Activated CD4-positive, alpha-beta T cell treated with anti-CD3 and anti-CD28 coated beads for 1 hour (primary cell): ENCODE results near the gene MMD.
"Not testable (repeated sequence)": the region's sequence is repeated elsewhere in the genome, so short reads cannot be mapped to it uniquely, and the experiment has no call there.

Experiments used
- DNase-seq: peaks from one replicate; pipeline ENCODE4 v3.0.0-alpha.2; 2020

MMD gene, protein sequence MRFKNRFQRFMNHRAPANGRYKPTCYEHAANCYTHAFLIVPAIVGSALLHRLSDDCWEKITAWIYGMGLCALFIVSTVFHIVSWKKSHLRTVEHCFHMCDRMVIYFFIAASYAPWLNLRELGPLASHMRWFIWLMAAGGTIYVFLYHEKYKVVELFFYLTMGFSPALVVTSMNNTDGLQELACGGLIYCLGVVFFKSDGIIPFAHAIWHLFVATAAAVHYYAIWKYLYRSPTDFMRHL

DNA sequence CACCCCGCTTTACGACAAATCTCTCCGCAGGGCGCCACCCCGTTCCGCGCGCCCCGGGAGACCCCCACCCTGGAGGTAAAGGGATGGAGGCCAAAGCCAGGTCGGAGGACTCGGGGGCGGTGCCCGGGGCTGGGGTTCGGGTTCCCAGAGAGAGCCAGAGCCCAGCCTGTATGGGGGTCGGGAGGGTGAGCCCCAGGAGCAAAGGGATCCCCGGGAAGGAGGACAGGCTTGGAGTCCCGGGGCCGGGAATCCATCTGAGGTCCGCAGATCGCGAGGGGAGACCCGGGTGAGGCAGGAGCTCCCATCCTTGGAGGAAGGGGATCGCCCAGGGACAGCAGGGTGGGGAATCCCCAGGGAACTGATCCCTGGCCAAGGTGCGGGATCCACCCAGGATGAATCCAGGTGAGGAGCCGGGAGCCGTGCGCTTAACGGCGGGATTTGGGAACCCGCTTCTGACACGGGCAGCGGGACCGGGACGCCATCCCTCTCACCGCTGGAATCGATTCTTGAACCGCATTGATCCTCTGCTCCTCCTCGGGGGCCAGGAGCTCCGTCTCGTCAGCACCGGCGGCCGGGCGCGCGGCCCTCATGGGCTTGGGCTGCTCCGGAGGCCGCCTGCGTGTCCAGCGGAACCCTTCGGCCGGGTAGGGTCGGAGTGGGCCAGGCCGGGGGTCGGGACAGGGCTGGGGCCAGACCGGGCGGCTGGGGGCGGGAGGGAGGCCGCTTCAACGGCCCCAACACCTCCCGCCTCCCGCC, at the start of gene MMD:
TSS of gene MMD (minus strand) at position 657 of the 756 bp plus-strand sequence. CDS start at position 517, 140 bp downstream.
- no peak for DNase-seq

DNA sequence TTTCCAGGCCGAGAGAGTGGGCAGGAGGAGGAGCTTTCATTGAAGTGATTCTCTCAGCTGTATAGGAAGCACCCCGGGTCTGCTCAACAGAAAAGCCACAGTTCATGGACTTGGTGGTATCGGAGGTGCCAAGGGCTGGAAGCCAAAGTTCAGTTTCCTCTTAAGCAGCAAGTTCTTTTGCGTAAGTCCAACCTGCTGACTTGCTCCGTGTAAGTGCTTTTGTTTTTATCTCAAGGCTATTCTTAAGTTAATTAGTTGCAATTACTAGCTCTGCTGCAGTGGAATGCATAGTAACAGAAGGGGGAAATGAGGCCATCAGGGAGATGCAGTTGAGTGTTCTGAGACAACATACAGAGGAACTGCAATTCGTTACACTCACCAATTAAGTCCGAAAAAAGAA, 45.0 kb upstream of the MMD start:
- DNase-seq, result no peak

DNA sequence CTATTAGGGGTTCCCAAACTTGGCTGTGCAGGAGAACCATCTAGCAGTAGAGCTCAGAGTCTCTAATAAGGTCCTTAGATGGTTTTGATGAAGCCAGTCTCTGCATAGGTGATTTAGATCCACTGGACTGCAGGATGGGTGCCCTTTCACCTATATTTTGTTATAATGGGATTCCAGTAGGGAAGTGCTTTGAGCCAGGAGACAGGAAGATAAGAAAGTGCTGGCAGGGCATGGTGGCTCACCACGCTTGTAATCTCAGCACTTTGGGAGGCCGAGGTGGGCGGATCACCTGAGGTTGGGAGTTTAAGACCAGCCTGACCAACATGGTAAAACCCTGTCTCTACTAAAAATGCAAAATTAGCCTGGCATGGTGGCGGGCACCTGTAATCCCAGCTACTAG, 44.1 kb upstream of the MMD start:
- DNase-seq, result not testable (repeated sequence)

DNA sequence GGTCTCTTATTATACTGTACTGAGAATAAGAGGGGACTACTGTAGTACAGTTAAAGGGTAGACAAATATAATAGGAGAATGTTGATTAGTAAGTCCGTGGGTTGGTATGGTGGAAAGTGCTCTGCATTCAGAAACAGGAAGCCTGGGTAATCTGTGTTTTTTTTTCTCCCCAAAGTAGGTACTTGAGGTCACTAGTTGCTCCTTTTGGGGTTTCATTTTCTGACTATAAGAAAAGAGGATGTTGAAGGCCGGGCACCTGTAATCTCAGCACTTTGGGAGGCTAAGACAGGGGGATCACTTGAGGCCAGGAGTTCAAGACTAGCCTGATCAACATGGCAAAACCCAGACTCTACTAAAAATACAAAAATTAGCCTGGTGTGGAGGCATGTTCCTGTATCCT, 42.0 kb upstream of the MMD start:
- DNase-seq, result no peak

DNA sequence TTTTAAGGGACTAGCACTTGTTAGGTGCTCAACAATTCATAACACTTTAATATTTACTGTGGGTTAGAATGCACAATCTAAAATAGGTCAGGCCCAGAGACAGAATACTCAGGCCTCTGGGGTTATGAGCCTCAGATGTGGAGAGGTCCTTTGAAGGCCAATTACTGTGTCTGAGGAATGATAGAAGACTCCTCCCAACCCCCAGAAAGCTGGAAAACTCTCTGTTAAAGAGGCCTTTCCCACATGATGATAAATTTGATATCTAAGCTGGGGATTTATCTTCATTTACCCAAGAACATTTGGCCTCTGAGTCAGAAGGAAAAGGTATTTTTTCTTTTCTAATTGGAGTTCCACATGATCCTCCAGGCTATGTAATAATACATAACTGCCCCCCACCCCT, 41.1 kb upstream of the MMD start:
- DNase-seq, result no peak

DNA sequence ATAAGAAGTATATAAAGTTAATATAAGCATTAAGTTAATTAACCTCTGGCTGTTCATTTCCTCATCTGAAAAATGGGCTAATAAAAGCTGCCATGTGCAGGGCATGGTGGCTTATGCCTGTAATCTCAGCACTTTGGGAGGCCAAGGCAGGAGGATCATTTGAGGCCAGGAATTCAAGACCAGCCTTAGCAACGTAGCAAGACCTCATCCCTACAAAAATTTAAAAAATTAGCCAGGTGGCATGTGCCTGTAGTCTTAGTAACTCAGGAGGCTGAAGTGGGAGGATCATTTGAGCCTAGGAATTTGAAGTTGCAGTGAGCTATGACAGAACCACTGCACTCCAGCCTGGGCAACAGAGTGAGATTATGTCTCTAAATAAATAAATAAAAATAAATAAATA, 40.6 kb upstream of the MMD start:
- no peak for DNase-seq

DNA sequence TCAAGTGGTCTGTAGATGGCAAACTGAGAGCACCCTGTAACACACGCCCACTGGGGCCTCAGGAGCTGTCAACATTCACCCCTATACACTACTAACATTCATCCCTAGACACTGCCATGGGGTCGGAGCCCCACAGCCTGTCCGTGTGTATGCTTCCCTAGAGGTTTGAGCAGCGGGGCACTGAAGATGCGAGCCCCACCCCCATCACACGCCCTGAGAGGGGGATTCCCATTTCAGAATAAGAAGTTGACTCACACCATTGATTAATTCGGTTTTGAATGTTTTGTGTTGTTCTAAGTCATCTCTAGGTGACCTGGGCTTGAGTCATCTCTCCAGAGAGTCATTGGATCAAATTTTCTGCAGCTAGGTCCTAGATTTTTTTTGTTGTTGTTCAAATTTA, 37.3 kb upstream of the MMD start:
- no peak for DNase-seq

DNA sequence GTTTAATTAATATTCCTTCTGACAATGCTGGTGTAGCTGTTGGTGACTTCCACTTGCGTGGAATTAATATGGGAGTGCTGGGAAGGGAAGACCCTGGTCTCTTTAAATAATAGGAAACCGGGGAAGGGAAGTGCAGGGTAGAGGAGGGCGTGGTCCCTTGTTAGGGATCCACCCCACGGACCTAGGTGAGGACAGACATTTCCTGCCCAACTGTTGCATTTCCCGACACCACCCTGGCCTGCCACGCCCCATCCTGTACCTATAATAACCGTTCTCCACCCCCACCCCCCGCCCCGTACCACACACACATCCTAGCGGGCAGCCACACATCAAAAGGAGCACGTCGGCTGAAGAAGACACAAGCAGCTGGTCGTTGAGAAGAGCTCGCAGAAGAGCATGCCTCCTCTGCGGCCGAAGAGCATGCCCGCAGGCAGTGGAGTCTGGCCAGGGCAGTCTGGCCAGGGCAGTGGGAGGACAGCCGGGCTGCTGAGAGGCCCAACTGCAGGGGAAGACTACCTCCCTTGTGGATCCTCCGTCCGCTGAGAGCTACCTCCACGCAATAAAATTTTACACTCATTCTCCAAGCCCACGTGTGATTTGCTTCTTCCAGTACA, 36.8 kb upstream of the MMD start:
- DNase-seq, result no peak

DNA sequence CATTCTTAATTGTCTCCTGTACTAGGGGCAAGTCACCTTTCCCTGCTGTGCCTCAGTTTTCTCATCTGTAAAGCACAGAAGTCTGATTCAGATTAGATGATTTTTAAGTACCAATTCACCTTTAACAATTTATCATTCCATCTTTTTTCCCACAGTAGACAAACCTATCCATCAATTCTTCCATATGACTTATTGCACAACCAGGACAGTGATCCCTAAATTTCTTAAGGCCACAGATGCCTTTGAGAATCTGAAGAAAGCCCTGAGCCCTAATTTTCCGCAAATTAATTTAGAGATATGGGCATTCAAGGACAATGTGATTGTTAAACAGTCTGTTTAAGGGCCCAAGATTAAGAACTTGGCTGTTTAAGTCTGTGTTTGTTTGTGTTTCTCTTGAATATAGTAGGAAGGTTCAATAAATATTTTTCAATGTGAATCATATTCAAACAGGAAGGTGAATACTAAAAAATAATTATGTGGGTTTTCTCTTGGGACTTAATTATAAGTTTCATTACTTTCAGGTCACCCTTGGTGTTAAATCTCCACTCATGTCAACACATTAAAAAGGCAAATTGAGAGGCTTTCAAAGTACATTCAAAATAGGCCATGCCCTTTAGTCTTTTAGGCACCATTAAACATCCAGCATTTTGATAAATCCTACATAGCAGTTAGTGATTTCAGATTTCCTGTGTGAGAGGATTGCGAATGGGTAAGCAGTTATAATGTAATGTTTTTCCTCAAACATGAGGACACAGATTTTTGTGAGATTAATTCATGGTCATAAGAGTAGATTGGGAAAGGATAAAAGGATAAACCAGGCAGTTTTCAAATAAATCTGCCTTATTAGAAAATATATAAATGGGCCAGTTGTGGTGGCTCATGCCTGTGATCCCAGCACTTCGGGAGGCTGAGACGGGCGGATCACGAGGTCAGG, 34.9 kb upstream of the MMD start:
- DNase-seq, result no peak

DNA sequence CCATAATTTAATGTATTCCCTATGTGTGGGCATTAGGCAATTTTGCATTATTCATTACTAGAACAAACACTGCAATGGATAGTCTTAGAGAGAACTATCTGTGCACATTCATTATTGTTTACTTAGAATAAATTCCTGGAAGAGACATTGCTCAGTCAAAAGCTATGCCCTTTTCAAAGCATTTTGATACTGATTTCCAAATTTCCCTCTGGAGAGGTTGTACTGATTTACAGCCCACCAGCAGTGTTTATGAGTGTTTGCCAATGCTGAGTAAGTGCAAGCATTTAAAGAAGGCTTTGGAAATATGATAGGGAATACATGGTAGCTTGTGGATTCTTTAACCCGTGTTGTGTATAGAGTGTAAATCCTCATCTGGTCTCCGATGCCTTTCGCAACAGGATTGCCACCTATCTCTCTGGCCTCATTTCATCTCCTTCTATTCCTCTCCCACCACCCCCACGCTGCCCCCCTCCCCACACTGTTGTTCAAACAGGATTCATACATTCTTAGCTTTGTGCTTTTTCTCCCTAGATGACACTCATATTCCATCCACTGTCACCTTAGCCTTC, 33.4 kb upstream of the MMD start:
- DNase-seq, result no peak

DNA sequence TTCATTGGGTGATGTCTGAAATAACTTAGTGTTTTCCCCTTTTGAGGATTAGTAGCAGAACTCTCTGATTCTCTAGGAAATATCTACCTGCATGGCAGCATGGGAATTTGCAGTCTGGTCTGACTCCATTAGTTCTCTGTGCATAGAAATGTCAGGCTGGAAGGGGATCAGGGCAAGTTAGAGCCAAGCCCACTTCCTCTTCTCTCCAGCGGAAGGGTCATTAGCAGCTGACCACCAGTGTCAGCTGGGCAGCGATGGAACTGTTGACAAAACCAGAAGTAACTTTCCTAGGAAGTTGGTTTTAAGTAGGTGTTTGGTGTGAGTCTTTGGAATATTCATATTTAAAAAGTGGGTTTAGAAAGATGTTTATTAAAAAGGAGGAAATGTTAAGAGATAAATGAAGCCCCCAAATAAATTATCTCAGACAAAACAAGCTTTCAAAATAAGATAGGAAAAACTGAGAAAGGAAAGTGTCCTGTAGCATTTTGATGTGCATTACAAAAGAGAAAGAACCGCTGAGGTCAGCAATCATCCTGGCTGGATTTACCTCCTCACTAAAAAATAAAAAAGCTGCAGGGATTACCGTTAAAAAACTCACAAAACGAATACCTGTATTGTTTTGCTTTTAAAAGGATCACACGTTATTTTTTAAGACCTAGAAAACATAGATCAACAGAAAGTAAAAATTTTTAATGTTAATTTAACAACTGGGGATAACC, 32.4 kb upstream of the MMD start:
- no peak for DNase-seq

DNA sequence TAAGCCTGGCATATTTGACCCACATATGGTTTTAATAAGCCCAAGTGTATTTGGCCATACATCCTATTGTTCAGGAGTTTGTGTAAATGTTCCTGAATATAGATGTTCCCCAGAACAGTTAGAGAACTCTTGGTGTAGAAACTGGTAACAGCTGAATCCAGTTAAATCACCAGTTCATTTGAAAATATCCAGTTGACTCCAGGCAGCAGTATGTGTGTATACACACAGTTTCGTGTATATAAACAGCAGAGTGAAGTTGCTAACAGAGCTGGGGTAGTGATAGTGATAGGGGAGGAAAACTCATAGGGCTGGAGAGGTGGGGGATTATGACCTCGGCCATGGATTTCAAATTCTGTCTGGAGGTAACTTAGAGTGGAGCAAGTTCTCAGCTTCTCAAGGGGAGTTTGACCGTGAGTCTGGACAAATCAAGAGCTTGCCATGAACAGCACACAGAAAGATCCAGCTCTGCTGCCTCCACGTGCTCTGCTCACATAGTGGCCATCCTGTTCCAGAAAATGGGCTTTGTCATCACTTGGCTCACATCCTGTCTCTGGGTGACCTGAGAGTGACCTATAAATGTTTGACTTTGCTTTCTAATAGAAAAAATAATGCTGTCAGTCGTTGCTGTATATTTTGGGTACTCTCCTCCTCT, 30.6 kb upstream of the MMD start:
- DNase-seq, result no peak

DNA sequence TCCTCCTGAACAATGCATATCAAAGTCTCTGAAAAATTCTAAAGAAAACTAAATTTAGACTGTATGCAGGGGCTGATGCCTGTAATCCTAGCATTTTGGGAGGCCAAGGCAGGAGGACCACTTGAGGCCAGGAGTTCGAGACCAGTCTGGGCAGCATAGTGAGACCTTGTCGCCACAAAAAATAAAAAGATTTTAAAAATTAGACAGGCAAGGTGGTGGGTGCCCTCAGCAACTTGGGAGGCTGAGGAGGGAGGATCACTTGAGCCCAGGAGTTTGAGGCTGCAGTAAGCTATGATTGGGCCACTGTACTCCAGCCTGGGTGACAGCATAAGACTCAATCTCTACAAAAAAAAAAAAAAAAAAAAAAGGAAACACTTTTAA, 30.1 kb upstream of the MMD start:
- DNase-seq, result no peak

DNA sequence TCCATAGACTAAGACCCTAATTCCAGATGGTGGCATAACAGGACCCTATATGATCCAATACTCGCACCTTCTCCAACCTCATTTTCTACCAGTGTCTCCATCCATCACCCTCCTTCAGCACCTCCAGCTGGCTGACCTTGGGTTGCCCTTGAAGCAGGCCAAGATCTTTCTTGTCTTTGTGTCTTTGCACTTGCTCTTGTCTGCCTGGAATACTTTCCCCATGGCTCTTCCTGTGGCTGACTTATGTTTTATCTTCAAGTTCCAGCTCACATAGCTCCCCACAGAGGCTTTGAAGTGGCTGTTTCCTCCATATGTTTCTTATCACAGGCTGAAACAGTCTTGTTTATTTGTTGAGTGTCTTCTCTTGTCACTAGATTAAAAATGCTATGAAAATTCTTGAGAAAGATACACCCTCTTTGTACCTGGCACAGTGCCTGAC, 29.6 kb upstream of the MMD start:
- no peak for DNase-seq

DNA sequence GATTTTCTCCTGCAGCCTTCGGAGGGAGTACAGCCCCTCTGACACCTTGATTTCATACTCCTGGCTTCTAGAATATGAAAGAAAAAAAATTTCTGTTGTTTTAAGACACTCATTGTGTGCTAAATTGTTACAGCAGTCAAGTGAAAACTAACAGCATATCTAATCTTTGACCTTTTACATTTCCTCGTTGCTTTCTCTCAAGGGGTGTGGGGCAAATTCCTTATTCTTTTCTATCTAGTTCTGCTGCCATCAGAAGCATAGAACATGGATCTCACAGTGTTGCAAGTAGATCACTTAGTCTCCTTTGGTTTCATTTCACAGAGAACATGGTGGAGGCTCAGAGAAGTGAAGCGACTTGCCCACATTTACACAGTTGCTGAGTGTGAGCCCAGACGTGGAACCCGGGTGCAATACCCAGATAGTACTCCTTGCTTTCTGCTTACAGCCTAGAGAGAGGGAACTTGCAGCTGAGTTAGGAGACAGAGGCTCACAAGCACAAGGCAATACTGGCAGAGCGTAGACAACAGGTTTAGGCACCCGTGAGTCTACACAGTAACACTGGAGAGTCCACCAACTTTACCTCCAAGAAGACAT, 28.7 kb upstream of the MMD start:
- DNase-seq, result no peak

DNA sequence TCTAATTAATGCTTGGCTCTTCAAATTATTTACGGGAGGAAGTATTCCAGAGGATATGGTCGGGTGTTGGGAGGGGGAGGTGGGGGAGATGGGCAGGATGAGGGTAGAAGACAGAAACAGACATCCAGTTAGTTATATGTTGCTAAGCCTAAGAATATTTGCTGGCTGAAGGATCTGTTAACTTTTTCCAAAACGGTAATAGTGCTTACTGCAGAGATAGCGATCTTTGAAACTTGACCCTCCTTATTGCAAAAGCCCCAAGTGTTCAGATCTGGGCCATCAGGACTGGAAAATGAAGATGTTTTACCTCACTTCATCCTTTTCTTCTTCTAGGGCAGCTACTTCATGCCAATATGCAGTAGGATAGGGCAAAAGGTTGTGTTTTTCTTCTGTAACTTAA, 27.0 kb upstream of the MMD start:
- DNase-seq, result no peak

DNA sequence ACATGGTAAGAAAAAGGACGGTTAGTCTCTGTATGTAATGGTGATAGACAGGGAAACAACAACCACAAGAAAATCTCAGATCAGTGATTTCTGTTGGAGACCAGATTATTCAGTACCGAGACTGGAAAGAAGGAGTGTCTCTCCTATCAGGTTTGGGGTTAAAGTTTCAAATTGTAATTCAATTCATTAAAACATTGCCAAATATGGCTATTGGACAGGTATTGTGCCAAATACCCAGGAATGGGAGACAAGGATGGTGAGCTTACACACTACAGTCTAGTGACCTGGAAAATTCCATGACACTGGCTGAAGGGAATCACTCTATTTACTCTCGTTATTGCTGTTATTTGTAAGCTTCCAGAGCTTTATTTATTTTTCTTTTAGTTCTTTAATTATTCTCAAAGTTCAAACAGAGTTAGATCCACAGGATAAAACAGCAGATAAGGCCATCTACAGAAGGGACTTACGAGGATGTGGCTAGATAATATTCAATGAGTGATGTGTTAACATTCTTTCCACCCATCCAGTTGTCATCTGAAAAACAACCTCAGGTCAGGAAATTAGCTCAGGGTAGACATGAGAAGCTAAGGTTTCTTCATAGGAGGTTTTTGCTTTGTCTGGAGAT, 25.1 kb upstream of the MMD start:
- no peak for DNase-seq

DNA sequence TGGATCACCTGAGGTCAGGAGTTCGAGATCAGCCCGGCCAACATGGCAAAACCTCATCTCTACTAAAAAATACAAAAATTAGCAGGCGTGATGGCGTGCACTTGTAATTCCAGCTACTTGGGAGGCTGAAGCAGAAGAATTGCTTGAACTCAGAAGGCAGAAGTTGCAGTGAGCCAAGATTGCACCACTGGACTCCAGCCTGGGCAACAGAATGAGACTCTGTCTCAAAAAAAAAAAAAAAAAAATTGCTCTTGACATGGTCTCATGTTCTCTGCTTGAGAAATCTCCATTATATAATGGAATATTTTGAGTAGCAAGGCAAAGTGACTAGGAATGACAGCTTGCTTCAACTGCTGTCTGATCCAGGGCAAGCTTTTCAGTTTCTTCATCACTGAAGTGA, 24.4 kb upstream of the MMD start:
- not testable (repeated sequence) for DNase-seq

DNA sequence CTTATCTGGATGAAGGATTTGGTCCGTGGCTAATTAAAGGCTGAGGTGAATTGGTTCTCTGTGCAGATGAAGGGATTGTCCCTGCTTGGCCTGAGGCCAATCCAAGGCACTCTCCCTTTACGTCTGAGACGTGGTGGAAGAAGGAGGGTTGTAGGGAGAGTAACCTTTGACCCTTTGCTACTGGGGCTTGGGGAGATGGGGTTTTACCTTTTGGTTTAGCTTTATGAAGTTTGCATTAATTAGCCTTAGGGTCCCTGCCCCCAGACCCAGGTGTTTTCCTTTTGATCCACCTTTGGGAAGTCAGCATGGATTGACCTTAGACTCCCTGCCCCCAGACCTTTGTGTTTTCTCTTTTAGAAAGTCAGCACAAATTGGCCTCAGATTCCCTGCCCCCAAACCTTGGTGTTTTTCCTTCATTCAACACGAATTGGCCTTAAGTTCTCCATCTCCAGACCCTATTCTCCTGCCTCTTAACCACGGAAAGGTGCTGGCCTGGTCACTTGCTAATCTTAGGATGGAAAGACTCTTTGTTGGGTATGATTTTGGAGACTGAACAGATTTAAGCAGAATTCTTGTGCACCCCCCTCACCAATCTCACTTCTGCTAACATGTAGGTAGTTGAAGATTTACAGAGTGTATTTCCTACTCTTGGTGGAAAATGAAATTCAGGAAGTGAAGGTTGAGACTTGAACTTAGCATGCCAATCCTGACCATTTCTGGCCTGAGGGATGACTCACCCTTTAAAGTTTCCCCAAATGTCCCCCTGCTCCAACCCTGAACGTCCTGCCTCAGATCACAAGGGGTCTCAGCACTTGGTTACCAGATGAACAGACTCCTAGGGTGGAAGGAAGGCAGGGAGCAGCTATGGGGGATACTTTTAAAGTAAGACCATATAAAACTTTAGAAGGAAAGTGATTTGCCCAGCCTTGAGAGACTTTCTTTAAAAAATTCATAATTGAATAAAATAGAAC, 23.1 kb upstream of the MMD start:
- no peak for DNase-seq
